ENCODE results near the gene AHNAK.
"Not testable (repeated sequence)": the region's sequence is repeated elsewhere in the genome, so short reads cannot be mapped to it uniquely, and the experiment has no call there.

AHNAK gene

GRCh38 chr11:62388999-62389398 lies 157.6 kb downstream of the AHNAK start:
- no peak for DNase-seq (ENCODE audit: low read depth in 2 of 2)

DNA sequence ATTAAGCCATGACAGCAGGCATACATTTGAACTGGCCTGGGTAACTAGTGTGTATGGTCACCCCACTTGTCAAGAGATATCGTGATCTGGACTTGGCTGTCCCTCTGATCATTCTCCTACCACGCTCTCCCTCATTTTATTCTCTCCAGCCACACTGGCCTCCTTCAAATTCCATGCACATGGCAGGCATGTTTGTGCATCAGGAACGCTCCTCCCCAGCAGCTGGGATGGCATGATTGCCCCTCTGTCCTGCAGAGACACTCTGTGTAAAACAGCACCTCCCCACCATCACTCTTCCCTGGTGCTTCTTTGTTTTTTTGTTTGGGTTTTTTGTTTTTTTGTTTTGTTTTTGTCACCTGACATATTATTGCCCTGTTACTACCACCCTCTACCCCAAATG lies 159.2 kb downstream of the AHNAK start:
- DNase-seq (ENCODE audit: low read depth in 2 of 2), result no peak

- DNase-seq (ENCODE audit: low read depth in 2 of 2), result not testable (repeated sequence)
These were observed 160.5 kb downstream of the AHNAK start for GRCh38 chr11:62386083-62386482.

DNA sequence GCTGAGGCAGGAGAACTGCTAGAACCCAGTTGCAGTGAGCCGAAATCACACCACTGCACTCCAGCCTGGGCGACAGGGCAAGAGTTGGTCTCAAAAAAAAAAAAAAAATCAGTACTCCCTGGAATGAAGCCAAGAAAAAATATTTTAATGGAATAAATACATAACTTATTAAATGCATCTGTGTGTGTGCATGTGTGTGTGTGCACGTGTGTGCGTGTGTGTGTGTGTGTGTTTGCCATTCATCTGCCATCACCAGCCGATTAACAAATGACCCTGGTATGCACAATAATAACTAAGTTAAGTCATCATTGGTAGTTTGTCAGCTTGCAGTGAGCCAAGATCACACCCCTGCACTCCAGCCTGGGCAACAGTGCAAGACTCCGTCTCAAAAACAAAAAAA lies 162.8 kb downstream of the AHNAK start:
- no peak for DNase-seq (ENCODE audit: low read depth in 2 of 2)
